Kidney glomerular epithelial cell (primary cell): ENCODE measurements around the gene CHMP4B.

ENCODE experiments used
- DNase-seq: peaks from one replicate; lab custom pipeline; 2025; lab: John Stamatoyannopoulos, UW

The CHMP4B gene

DNA sequence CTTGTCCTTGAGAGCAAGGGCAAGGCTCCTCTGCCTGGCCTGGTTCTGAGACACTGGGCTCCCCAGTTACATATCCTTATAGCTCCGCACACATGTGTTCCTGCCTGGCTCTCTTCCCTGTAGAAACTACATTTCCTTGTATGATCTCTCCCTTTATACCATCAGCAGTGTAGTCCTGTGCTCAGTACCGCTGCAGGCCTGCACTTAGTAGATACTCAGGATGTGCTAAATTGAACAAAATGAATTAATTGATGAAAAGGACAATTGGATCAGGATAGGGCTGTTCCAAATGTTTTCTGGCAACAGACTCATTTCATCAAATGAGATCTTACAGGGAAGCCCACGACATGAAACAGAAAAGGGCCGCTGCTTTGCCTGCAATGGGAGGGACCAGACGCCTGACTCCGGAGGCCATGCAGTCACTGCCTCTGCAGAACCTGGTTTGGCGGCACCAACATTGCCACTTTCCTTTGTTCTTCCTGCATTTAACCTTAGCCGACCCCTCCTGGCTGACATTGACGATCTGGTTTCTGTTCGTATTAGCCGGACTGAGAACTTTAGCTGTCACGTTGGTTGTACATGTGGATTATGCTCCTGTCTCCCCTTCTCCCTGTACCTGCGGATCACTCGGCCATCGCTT is 53.3 kb downstream of the CHMP4B start:
- no peak for DNase-seq

DNA sequence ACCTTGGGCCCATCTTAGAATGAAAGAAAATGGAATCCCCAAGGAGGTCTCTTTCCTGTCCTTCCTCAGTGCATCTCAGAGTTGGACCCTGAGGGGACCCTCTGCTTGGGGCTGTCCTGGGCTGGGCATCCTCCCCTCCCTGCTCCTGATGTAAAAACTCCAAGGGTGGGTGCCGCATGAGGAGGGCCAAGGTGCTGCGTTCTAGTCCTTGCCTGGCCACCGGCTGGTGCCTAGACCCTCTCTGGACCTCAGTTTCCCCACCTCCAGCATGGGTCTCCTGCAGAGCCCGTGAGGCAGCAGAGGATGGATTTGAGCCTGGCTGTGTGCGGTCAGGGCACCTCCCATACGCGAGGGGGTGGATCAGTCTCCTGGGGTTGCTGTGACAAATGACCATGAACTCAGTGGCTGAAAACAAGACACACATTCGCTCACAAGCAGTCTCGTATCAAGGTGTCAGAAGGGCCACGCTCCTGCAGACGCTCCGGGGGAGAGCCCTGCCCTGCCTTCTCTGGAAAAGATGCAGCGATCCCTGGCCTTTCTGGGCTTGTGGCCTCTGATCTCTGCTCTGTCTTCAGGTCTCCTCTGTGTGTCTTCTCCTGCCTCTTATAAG is 54.7 kb downstream of the CHMP4B start:
- DNase-seq = no peak

- no peak for DNase-seq
Observed at GRCh38 chr20:33866398-33867100, 55.4 kb downstream of the CHMP4B start.

DNA sequence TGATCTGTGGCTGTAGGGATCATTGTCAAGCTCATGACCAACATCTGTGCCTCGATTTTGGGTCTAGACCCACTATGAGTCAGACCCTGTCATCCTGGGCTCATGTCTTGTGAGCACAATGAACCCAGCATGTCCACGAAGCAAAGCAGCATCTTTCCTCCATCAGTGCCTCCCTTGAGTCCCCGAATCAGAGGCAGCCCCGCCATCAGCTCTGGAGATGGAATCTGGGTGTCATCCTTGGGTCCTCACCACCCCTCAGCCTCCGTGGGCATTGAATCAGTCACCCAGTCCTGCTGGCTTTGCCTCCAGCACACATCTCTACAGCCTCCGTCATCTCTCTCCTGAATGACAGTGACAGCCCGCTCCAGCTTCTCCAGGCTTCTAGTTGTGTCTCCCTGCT is 56.9 kb downstream of the CHMP4B start:
- DNase-seq = no peak

GRCh38 chr20:33868595-33868994 is 57.4 kb downstream of the CHMP4B start:
- DNase-seq = no peak

DNA sequence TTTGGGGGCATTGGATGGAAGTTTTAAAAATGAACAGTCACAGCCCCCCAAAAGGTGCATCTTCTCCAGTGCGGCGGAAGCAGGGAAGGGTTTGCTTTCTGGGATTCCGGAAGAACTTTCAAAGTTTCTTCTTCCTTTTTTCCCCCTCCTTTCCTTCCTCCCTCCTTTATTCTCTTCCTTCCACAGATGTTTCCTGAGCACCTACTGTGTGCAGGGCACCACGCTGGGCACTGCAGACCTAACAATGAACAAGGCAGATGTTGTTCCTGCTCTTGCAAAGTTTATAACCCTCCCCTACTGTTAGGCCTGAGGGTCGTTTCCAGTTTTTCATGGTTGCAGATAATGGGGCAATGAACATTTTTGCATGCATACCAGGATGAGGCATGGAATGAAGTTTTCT is 58.1 kb downstream of the CHMP4B start:
- DNase-seq = no peak

DNA sequence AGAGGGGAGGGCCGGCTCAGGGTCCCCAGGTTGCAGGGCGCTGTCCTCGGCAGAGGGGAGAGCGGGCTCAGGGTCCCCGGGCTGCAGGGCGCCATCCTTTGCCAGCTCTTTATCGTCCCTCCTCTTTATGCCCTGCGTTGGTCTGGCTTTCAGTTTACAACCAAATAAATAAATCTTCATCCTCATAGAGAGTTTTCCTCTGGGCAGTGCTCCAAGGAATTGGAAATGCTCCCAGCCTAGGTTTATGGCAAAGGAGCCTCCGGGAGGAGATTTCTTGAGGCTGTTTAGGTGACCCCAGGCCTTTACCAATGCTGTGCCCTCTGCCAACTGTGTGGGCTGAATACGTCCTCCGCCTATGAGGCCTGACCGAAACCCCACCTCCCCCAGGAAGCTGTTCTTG is 60.2 kb downstream of the CHMP4B start:
- no peak for DNase-seq

DNA sequence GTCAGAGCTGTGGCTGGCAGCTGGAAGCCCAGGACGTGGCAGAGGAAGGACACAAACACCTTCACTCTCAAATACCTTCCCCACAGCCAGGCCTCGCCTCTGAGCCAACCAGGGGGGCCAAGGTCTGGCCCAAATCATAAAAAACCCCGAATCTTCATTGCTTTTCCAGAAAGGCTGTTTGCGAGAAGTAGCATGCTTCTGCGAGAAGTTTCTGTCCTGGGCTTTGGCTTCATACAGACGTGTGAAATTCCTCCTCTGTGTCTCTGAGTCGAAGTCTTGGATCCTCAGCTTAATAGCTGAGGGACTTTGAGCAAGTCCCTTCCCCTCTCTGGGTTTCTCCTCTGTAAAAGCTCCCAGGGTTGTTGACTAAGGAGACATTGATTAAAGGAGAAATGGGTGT is 63.0 kb downstream of the CHMP4B start:
- DNase-seq = no peak

DNA sequence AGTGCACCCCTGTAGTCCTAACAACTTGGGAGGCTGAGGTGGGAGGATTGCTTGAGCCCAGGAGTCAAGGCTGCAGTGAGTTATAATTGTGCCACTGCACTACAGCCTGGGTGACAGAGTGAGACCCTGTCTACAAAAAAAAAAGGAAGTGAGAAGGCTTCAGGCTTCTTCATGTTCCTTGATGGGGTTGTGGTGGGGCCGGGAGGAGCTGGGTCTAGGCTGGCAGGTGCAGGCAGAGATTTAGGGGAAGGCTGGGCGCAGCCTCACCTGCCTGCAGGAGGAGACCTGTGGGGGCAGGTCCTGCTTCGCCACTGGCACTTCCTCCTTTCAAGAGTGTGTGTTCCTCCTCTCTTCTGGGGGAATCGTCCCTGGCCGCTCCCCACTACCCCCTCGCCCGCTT is 63.9 kb downstream of the CHMP4B start:
- DNase-seq = no peak

DNA sequence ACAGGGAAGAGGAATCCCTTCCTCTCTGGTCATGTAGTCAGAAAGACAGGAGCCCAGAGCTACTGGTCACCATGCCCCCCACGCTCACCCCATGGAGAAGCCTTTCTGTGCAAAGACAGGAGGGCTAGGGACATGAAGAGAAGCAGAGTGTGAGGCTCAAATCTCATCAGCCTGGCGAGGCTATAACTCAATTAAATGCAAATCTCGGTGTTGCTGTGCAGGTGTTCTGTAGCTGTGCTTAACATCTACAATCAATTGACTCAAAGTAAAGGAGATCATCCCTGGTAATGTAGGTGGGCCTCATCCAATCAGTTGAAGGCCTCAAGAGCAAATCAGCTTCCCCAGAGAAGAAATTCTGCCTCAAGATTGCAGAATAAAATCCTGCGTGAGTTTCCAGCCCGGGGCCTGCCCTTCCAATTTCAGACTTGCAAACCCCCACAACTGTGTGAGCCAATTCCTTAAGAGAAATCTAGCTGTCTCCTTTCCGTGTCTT is 64.4 kb downstream of the CHMP4B start:
- no peak for DNase-seq

GRCh38 chr20:33878583-33878982 is 67.4 kb downstream of the CHMP4B start:
- DNase-seq = no peak

DNA sequence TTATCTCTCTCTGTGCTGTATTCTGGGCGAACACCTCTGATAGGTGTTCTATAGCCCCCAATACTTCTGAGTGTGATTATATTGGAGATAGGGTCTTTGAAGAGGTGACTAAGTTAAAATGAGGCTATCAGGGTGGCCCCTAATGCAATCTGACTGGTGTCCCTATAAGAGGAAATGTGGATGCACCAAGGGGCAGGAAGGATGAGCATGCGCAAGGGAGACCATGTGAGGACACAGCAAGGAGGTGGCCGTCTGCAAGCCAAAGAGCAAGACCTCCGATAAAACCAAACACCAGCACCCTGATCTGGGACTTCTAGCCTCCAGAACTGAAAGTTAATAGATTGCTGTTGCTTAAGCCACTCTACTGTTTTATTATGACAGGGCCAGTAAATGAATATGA is 69.2 kb downstream of the CHMP4B start:
- DNase-seq = no peak

DNA sequence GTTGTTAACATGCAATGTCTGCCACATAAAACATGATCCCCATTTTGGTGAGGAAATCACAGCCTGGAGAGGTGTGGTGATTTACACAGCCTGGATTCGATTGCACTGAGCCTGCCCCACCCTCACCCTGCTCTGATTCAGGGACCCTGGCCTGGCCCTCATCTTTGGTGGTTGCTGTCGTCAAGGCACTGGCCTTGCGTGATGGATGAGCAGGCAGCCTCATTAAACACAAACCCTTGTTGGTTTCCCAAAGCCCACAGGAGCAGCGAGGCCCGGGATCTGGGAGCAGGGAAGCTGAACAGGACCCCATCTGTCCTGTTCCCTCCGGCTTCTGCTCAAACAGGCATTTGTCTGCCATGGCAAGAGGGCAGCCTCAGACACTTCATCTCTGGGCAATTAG is 70.8 kb downstream of the CHMP4B start:
- DNase-seq = no peak

GRCh38 chr20:33882481-33882880 is 71.3 kb downstream of the CHMP4B start:
- DNase-seq = no peak

- DNase-seq = no peak
Observed at GRCh38 chr20:33883164-33883563, 72.0 kb downstream of the CHMP4B start.

- DNase-seq = no peak
Observed at GRCh38 chr20:33884633-33885032, 73.5 kb downstream of the CHMP4B start.

DNA sequence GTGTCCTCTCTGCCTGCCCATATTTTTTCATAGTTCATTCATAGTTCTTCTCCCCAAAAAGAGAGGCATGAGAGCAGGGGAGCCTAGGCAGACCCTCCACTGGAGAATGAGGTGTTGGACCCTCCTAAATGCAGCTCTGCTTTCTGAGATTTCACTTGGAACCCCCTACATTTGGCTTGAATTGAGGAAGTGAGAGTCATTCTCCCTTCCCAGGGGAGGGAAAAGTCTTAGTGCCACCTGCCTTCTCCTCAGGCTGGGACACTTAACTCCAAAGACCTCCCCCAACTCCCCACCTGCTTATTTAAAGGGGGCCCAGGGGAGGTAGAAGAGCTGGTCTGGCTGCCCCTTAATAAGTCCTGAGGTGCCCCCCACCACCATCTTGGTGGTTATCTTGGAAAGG is 78.2 kb downstream of the CHMP4B start:
- no peak for DNase-seq

- no peak for DNase-seq
Observed at GRCh38 chr20:33890557-33890956, 79.4 kb downstream of the CHMP4B start.

- DNase-seq = no peak
Observed at GRCh38 chr20:33893314-33893713, 82.2 kb downstream of the CHMP4B start.

DNA sequence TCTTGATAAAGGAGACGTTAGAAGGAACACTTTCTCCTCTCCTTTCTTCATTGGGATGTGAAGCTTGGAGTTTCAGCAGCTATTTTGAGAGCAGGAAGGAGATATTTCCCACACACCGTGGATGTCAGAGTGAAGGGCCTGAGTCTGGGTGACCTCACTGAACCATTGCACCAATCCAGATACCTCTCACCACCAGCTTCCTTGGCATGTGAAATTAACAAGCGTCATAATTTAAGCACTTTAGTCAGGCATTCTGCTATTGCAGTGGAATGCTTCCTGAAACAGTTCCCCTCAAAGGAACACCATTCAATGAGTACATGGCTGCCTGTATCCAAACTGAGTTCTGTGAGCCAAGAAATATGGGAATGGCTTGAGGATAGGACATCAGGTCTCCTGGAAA is 83.7 kb downstream of the CHMP4B start:
- DNase-seq = no peak

GRCh38 chr20:33896509-33896908 is 85.4 kb downstream of the CHMP4B start:
- DNase-seq = no peak

GRCh38 chr20:33897313-33897912 is 86.3 kb downstream of the CHMP4B start:
- no peak for DNase-seq

DNA sequence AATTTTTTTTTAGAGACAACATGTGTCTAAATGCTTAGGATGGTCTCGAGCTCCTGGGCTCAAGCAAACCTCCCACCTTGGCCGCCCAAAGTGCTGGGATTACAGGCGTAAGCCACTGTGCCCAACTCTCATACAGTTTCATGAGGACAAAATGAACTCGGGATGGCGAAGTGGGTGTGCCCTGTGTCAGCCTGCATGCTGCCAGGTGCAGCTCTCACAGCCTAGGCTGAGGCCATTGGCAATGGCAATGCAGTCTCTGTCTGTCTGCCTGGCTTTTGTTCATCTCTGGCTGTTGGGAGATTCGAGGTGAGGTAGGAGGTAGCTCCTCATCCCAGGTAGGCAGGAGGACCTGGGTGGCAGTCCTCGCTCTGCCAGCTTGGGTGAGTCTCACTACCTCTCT is 88.0 kb downstream of the CHMP4B start:
- no peak for DNase-seq
